GM13977 (cell line): ENCODE data around the gene ABCA1.

ENCODE experiments used
- DNase-seq: peaks from one replicate; pipeline ENCODE4 v3.0.0; 2012; ENCODE audit warnings: low spot score
- in situ Hi-C: fragments of 300-500 bp; cut with MboI; formaldehyde crosslinking; loops from one replicate; pipeline ENCODE4 v1.12.0; 2022; ENCODE audit warnings: low sequenced_read_pairs, low pct_unique_long_range_greater_than_20kb, mixed read lengths, inconsistent platforms; ENCODE audit not compliant: unreplicated experiment
- TF ChIP-seq, protein P1 (sequence below): IDR thresholded peaks from 2 replicates; pipeline ENCODE4 v1.5.1; 2012; ENCODE audit warnings: mild to moderate bottlenecking, control low read depth; ENCODE audit not compliant: insufficient read depth; ENCODE audit errors: extremely low read depth, missing control alignments

ABCA1 gene

DNA sequence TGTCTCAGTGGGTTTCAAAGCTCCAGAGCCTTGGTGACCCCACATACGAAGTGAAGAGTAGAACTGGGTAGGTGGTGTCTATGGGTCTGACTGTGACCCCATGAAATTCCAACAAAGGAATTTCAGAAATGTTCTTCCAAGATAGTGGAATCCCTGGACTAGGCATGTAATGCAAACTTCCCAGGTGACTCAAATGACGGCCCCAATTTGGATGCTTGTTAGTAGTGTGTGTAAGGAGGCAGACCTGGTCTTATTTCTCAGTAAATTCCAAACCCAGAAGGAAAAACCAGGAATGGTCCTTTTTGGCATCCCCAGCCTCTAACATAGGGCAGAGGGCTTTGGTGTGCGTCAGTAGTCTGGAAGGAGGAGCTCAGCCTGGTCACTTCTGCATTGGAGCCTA is 43.6 kb upstream of the ABCA1 start:
- TF ChIP-seq, protein P1, sequence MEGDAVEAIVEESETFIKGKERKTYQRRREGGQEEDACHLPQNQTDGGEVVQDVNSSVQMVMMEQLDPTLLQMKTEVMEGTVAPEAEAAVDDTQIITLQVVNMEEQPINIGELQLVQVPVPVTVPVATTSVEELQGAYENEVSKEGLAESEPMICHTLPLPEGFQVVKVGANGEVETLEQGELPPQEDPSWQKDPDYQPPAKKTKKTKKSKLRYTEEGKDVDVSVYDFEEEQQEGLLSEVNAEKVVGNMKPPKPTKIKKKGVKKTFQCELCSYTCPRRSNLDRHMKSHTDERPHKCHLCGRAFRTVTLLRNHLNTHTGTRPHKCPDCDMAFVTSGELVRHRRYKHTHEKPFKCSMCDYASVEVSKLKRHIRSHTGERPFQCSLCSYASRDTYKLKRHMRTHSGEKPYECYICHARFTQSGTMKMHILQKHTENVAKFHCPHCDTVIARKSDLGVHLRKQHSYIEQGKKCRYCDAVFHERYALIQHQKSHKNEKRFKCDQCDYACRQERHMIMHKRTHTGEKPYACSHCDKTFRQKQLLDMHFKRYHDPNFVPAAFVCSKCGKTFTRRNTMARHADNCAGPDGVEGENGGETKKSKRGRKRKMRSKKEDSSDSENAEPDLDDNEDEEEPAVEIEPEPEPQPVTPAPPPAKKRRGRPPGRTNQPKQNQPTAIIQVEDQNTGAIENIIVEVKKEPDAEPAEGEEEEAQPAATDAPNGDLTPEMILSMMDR: no peak
- DNase-seq: no peak
- in situ Hi-C loops: no loop called here

DNA sequence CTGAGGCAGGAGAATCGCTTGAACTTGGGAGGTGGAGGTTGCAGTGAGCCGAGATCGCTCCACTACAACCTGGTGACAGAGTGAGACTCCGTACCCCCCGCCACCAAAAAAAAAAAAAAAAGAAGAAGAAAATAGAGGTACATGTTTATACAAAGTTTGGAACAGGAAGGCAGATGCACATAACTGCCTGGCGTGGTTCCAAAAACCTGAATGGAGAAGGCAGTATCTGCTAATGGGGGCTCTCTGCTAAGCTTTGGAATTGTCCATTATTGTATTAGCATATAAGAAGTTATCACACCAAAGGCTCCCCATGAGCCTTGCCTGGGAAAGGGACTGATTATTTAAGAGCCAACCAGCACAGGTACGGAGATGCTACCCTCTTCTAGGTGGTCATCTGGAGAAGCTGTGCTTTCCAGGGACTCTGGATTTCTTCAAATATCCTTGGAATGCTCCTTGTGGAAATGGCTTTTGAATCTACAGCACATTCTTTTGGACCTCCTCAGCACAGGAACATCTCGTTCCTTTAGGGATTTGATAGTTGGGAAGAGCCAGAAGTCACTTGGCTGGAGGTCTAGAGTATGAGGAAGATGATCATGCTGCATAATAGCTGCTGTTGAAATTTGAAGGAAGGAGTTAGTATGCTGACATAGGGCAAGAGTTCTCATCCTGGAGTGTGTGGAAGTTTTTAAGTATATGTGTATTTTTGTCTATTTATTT is 42.5 kb upstream of the ABCA1 start:
- DNase-seq: no peak
- TF ChIP-seq, protein P1: no peak
- in situ Hi-C loops: no loop called here

DNA sequence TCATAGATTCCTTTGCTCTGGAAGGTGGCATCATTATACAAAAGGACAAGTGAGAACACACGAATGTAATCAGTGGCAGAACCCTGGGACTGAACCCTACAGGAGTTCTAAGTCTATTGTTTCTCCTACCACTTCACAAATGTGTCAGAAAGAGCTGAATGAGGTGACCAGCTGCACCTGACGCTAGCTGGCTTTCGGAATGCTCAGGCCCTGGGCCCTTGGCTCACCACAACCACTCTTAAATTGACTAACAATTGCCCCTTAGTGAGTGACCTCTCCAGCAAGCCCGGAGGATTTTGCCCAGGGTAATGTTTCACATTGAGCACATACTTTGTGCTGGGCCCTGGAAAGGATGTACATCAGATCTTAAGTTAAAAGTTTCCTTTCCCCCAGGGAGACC is 41.2 kb upstream of the ABCA1 start:
- in situ Hi-C loops: no loop called here
- DNase-seq: no peak
- TF ChIP-seq, protein P1: no peak

DNA sequence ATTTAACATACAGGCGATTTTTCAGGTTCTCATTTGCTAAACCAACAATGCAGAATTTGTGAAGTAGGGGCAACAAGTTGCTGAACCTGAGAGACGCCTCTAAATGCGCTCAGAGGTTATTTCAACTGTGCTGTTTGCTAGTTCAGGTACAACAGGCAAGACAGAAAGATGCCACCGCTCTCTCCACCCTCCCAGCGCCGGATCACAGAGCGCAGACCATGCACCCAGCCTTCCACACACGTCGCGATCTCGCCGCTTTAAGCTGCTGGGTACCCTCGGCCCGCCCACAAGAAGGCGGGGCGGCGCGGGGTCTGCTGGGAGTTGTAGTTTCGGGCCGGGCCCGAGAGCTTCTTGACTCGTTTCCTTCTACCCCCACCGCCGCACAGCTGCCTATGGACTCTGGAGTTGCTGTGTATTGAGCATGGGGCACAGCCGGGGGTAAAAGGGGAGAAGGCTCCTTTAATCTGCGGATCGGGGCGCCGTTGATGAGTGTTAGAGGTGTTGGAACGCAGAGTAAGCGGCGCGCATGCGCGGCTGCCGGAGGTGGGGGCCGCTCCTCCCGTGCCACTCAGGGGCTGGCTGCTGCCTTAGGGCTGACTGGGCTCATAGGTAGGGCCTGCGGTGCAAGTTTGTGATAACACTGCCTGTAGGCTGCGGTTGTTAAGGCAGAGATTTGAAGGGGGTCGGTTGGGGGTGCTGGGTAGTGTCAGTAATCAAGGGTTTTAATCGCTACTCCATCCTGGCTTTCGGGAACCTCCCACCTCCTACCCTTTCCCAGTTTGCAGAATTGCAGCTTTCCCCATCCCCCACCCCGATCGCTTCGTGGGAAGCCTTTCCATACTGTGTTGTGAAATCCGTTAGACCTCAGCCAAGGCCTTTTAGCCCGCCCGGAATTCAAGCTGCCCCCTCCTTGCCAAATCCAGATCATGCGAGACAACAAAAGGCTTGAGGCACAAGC is 40.3 kb upstream of the ABCA1 start:
- in situ Hi-C loops: no loop called here
- peak; percentile 82 for DNase-seq

DNA sequence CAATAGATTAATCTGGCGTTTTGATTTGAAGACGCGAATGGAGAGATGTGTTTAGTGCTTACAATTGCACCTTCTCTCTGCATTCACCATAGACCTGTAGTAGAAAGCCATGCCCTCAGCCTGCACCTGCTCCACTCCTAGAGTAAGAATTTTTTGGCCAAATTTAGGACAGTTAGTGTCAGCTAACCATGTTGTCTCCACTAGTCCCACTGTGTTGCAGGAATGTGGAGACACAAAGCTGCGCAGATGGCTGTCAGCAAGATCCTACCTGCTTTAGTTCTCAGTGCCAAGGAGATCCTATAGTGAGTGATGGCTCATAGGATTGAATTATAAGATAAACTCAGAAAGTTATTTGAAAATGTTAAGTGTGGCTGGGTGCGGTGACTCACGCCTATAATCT is 35.1 kb upstream of the ABCA1 start:
- no peak for DNase-seq
- TF ChIP-seq, protein P1: no peak
- in situ Hi-C loops: no loop called here

More for the DNA sequence above, 40.3 kb upstream of the ABCA1 start:
- TF ChIP-seq, protein P1: no peak

DNA sequence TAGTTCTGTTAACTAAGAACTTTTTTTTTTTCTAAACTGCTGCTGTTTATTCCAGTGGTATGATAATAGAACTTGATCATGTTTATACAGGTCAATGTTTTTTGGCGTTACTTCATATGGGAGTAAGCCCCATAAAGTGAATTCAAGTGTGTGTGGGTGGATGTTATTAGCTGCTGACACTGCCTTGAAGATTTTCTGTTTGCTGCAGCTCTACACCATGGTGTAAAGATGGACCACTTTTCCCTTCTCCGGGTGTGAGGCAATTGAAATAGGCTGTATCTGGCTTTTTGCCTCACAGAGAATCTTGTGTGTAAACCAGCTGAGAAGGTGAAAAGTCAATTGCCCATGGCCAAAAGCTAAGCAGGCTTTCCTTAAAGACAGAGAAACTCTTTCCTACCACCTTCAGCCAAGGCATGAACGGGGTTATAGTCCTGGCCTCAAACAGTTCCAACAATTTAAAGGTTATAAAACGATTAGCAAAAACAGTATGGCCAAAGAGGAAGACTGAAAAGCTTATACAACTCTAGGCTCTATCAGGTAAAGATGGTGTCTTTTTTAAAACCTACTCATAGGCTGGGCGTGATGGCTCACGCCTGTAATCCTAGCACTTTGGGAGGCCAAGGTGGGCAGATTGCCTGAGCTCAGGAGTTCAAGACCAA is 33.9 kb upstream of the ABCA1 start:
- DNase-seq: no peak
- TF ChIP-seq, protein P1: no peak
- in situ Hi-C loops: no loop called here
